H4 (cell line): Measurements from ENCODE around the gene CELSR2. TPM values are rescaled to one million over a fixed set of nuclear protein-coding genes. Genes with fewer than 3 reads are reported as not detected.
A peak's percentile ranks its signal among the peaks of the same experiment; 100 is the strongest.
"Not testable (repeated sequence)": the region's sequence is repeated elsewhere in the genome, so short reads cannot be mapped to it uniquely, and the experiment has no call there.

Experiments used
- DNase-seq: peaks from one replicate; pipeline ENCODE4 v3.0.0-alpha.2; 2015; ENCODE audit warnings: low spot score
- total RNA-seq: library from RNA; depleted of rRNA; stranded (reverse); fragments of >200 nt; shearing (Covaris generic); gene quantifications from 2 replicates; pipeline ENCODE4 v1.2.3, GENCODE V29; 2014; rRNA removed

The CELSR2 gene, protein sequence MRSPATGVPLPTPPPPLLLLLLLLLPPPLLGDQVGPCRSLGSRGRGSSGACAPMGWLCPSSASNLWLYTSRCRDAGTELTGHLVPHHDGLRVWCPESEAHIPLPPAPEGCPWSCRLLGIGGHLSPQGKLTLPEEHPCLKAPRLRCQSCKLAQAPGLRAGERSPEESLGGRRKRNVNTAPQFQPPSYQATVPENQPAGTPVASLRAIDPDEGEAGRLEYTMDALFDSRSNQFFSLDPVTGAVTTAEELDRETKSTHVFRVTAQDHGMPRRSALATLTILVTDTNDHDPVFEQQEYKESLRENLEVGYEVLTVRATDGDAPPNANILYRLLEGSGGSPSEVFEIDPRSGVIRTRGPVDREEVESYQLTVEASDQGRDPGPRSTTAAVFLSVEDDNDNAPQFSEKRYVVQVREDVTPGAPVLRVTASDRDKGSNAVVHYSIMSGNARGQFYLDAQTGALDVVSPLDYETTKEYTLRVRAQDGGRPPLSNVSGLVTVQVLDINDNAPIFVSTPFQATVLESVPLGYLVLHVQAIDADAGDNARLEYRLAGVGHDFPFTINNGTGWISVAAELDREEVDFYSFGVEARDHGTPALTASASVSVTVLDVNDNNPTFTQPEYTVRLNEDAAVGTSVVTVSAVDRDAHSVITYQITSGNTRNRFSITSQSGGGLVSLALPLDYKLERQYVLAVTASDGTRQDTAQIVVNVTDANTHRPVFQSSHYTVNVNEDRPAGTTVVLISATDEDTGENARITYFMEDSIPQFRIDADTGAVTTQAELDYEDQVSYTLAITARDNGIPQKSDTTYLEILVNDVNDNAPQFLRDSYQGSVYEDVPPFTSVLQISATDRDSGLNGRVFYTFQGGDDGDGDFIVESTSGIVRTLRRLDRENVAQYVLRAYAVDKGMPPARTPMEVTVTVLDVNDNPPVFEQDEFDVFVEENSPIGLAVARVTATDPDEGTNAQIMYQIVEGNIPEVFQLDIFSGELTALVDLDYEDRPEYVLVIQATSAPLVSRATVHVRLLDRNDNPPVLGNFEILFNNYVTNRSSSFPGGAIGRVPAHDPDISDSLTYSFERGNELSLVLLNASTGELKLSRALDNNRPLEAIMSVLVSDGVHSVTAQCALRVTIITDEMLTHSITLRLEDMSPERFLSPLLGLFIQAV (N-terminal part only)
- 1.7 and 1.9 TPM in 2 replicates for total RNA-seq

- DNase-seq: no peak
These were observed at the start of gene CELSR2 for GRCh38 chr1:109248797-109249629. Gene CELSR2 (plus strand): TSS chr1:109249539. CDS start chr1:109250080, 541 bp downstream.

DNA sequence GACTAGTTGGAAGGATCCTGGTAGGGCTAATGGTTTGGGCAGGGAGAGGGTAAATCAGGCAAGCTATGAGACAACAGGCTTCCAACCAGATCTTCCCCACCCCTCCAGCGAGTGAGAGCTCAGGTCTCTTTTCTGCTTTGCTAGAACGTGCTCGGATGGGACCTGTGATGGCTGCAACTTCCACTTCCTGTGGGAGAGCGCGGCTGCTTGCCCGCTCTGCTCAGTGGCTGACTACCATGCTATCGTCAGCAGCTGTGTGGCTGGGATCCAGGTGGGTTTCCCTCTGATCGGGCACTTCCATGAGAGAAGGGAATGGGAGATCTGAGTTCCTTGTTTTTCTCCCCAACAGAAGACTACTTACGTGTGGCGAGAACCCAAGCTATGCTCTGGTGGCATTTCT, 49.6 kb upstream of the CELSR2 start:
- no peak for DNase-seq

DNA sequence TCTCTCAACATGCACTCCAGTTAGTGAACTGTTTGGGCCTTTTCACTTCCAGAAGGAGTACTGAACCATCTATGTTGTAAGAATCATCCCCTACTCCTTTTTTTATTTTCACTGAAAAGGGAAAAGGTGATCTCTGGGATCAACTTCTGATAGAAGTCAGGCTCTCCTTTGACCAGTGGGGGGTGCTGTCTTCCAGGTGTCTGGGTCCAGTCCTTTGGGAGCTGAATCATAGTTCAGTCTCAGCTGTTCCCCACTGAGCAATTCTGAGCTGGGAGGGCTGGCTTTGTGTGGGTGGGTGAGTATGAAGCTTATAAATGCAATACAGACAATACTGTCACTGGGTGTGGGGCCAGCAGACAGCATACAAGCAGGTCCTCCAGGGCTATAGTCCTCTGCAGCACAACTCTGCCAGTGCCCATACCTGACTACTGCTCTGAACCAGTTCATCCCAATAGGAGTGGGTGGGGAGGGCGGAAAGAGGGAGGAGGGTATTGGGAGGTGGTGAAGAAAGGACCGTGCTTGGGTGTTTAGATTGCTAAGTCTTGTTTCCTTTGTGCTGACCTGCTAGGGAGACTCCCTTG, 48.1 kb upstream of the CELSR2 start:
- peak; percentile 59 for DNase-seq

GRCh38 chr1:109204484-109204883, 44.9 kb upstream of the CELSR2 start:
- DNase-seq: no peak

DNA sequence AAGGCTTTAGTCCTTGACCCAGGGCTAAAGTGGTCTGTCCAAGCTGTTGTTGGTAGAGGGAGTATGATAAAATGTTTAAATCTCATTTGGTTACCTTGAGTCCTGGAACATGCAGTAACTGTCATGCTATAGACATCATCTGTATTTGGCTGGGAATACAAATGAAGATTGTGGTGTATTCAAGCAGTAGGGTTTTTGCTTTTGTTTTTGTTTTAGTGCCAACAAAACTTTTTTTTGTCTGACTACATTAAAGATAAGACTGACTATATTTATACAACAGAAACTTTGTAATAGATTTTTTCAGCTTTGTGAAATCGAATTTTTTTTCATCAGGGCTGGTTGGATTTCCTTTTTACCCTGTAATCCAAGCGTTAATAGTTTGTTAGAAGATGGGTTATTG, 43.0 kb upstream of the CELSR2 start:
- no peak for DNase-seq

DNA sequence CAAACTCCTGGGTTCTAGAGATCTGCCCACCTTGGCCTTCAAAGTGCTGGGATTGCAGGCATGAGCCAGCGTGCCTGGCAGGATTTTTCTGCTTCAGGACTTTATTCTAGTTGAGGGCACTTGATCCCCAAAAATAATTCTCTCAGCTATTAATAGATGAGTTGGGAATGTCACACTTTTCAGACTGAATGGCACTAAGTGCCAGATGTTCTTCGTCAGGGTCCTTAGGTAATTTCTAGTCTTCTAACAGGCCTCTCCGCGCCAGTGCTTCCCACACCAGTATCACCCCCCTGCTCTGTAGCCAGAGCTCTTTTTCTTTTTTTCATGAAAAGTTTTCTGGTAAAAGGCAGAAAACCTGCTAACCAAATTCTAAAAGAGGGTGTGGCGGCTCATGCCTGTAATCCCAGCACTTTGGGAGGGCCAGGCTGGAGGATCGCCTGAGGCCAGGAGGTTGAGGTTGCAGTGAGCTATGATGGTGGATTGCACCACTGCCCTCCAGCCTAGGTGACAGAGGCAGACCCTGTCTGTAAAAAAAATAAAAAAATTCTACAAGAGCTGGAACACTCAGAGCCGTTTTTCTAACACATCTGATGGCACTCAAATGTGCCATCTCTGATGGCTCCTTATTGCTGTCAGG, 41.8 kb upstream of the CELSR2 start:
- no peak for DNase-seq

GRCh38 chr1:109208394-109208793, 40.9 kb upstream of the CELSR2 start:
- DNase-seq: no peak

DNA sequence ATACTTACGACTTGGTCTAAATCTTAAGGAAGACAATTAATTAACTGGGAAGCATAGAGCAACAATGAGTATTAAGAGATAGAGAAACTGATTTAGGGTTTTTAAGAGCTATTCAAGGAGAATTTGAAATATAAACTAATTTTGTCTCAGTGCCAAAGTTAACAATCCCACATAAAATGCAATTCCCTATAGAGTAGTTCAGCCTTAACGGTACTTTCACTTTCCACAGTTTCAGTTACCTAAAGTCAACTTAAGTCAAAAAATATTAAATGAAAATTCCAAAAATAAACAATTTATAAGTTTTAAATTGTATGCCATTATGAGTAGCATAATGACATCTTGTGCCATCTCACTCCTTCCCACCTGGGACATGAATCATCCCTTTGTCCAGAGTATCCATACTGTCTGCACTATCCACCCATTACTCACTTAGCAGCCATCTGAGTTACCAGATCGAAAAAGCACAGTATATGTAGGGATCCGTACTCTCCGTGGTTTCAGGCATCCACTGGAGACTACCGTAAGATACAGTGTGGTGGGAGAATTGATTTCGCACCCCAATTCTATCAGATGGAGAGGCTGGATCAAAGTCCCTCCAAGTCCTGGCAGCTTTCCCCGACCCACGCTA, 40.4 kb upstream of the CELSR2 start:
- DNase-seq: no peak

- no peak for DNase-seq
These were observed 39.3 kb upstream of the CELSR2 start for GRCh38 chr1:109210058-109210457.

DNA sequence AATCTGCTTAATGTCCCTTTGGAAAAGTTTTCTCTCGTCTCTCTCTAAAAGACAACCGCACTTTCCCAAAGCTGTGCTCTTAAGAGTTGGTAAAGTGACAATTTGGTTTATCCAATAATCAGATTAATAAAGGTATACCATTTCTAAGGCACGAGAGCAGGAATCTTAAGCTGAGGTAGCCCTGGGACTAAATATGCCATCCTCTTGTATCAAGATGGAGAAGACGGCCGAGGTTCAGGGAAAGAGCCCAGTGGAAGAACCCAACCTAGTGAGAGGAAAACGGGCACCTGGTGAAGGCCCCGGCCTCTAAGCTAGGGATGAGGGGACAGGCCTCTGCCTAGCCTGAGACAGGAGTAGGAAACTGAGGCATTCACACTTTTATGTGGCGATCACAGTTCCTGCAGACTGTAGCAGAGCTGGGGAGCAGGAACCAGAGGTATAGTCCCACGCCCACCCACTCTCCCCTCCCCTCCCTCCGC, 36.0 kb upstream of the CELSR2 start:
- no peak for DNase-seq

GRCh38 chr1:109213824-109214693, 35.3 kb upstream of the CELSR2 start, which contains the start of gene SARS1:
Gene SARS1 (plus strand): TSS chr1:109213918. CDS start chr1:109213993, 75 bp downstream.
- DNase-seq: peak; percentile 79

DNA sequence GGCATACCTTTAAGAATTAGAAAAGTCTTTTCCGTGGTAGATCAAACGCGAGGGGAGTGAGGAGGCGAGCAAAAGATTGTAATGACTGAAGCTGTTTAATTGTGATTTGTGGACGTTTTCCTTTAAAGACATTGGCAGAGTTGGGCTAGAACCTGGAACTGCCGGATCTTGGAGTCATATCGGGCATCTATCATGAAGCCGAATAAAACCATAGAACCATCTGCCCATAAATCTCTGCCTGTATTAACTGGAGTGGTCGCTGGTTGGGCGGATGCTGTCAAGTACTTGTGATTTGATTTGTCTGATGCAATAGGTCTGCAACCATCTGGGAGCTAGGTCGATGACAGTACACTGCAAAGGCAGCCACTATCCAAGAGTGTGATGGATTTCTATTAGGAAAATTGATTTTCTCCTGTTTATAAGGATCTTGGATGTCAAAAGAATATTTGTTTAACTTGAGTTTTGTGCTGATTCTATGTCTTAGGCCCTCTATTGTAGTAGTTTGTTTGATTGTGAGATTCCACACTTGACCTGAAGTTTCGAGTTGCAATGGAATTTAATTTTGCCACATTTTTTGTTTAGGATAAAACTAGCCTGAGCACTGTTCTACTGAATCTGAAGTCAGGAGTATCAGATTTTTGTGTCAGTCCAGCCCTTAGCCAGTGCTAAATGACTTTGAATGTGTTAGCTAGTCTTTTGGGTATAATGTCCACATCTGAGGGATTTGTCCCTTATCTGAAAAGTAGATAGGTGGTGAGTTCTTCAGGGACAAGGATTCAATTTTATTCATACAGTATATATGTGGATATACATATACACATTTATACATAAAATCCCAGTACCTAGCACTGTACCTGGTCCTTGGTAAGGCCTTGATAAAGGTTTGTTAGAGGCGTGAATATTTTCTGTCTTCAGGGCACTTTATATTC, 34.4 kb upstream of the CELSR2 start:
- DNase-seq: peak; percentile 81

DNA sequence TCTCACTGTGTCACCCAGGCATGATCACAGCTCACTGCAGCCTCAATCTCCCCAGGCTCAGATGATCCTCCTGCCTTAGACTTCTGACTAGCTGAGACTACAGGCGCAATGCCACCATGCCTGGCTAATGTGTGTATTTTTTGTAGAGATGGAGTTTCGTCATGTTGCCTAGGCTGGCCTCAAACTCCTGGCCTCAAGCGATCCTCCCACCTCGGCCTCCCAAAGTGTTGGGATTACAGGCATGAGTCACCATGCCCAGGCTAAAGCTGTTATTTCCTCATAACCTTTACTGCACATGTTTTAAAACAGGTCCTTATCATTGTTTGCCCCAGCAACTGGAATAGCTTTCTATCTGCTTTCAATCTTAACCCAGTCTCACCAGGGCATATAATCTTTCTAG, 32.7 kb upstream of the CELSR2 start:
- no peak for DNase-seq

DNA sequence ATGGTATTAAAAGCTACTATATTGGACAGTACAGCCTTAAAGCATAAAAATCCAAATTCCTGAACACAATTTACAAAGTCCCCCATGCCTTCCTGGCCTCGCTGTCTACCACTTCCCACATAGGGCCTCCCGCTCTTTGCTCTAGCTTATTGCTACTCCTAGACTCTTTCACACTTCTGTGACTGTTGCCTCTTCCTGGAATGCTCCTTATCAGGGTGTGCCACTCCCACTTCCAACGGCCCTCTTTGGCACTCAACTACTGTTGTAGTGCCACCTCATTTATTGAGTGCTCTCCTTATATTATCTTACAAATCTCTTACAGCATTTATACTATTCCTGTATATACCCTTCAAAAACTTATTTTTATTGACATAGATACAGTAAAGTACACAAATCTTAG, 30.8 kb upstream of the CELSR2 start:
- DNase-seq: no peak

GRCh38 chr1:109221201-109221600, 28.1 kb upstream of the CELSR2 start:
- DNase-seq: not testable (repeated sequence)

DNA sequence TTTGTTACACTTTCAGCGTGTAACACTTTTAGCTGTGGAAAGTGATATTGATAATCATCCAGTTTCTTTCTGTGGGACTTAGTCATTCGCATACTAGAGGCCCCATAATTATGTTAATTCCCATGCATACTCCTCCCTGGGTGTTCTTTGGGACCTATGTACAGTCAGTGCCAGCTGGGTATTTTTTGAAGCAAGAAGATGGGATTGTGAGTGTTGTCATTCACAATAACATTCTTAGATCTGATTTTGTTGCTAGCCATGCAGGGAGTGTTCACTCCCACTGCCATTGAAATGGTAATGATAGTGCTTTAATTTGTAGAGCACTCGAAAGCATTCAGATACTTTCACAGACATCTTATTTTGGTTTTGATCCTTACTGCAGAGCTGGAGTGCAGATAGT, 24.0 kb upstream of the CELSR2 start:
- no peak for DNase-seq

DNA sequence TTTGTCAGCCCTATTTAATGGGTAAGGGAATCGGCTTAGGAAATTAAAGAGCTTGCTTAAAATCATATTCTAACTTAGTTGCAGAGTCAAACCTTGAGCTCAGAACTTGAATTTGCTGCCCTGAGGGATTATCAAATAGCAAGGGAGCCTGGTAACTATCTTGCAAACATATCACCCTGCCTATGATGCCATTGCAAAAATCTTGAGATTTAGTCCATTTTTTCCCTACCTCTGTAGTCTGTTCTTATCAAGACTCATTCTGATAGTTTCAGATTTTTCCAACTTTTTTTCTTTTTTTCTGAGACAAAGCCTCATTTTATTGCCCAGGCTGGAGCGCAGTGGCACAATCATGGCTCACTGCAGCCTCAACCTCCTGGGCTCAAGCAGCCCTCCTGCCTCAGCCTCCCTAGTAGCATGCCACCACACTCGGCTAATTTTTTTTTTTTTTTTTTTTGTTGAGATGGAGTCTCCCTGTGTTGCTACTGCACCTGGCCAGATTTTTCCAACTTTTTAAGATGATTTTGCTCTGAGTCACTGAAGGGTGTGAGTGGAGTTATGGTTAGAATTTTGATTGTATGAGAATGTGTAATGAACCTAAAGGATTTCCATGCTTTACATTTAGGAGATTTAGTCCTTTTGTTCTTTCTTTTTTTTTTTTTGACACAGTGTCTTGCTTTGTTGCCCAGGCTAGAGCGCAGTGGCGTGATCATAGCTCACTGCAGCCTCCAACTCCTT, 23.5 kb upstream of the CELSR2 start:
- DNase-seq: no peak
